Stimulated activated CD4-positive, alpha-beta T cell treated with anti-CD3 and anti-CD28 coated beads, TNF-alpha, amount 100 ng/mL, for 4 hours (primary cell): ENCODE results near the gene KNCN.

ENCODE experiments used
- DNase-seq, 3 experiments: peaks; one replicate each; pipeline ENCODE4 v3.0.0-alpha.2; 2020; ENCODE audit warnings: low read depth in 3 of 3

KNCN gene

DNA sequence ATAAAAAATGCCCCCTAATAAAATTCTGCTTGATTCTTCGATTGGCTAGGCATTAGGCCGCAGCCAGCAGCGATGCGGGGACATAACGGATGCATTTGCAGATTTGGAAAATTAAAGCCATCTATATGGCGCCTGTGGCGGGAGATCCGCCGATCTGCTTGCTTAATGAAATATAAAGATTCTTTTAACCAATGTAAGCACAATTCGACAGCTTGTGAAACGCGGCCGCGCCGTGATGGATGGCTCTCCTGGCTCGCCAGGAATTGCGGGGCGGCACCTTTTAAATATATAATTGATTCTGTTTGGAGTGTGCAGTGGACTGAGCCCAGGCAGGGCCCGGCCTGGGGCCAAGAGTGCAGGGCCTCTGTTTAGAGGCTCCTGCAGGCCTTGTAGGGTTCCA is 53.8 kb downstream of the KNCN start:
- DNase-seq: no peak

DNA sequence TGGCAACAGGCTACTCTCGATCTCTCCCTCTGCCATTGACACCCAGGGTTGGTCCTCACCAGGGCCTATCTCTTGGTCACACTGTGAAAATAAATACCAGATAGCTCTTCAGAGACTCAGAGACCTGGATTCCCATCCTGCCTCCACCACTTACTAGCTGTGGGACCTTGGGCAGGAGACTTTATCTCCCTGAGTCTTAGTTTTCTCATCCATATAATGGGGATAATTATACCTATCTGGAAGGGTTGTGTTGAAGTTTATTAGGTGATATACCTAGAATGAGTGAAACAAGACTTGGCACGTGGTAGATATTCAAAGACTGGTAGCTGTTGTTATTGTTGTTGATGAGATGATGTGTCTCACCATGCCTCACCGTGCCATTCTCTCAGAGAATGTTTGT is 54.4 kb downstream of the KNCN start:
- no peak for DNase-seq

DNA sequence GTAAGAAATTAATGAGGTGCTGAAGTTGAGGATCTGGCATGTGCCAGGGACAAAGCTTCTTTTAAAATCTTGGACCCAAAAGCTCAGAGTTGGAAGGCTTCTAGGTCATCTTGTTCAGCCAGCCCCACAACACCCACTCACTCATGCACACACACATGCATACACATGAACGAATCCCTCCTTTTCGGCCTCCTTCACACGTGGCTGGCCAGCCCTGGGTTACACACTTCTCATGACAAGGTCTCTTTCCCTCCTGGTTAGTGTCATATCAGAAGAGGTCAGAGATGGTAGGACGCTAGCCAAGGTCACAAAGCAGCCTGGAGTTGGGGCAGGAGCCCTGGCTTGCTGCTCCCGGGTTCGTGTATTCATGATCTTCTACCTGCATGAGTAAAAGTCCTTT is 54.9 kb downstream of the KNCN start:
- no peak for DNase-seq

DNA sequence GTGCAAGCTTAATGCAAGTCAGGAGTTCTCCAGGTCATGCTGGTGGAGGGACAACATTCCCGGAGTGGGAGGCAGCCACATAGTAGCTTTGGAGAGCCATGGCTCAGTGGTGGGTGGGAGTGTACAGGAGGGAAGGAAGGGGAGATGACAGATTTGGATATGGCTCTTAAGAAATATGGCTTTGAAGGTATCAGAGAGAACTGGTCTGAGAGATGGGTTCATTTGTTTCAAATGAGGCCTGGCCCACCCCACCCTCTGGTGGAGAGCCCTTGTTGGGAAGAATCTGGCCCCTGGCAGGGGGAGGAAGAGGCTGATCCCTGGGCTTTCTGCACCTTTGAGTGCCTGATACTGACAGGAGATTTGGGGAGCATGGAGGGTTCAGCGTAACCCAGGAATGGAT is 55.7 kb downstream of the KNCN start:
- DNase-seq: no peak
